GM12872 (cell line): ENCODE measurements around the gene ADGRV1.

Experiments
- CTCF ChIP-seq: IDR thresholded peaks from 3 replicates; pipeline ENCODE4 v1.5.1; 2011; ENCODE audit warnings: low read depth, mild to moderate bottlenecking, low read length, moderate library complexity; ENCODE audit not compliant: insufficient read depth

Gene ADGRV1

GRCh38 chr5:91142819-91143218 lies 584.2 kb downstream of the ADGRV1 start:
- no peak for TF ChIP-seq CTCF

GRCh38 chr5:91143840-91144239 lies 585.2 kb downstream of the ADGRV1 start:
- no peak for TF ChIP-seq CTCF

- no peak for TF ChIP-seq CTCF
These were observed 586.1 kb downstream of the ADGRV1 start for GRCh38 chr5:91144491-91145332.

GRCh38 chr5:91145333-91145620 lies 586.7 kb downstream of the ADGRV1 start:
- no peak for TF ChIP-seq CTCF

GRCh38 chr5:91146230-91146629 lies 587.6 kb downstream of the ADGRV1 start:
- no peak for TF ChIP-seq CTCF

- TF ChIP-seq CTCF = no peak
These were observed 588.5 kb downstream of the ADGRV1 start for GRCh38 chr5:91146905-91147600.

GRCh38 chr5:91150234-91150633 lies 591.6 kb downstream of the ADGRV1 start:
- no peak for TF ChIP-seq CTCF
